ENCODE results near the gene PDZD2.
A peak's percentile ranks its signal among the peaks of the same experiment; 100 is the strongest.
"Not testable (repeated sequence)": the region's sequence is repeated elsewhere in the genome, so short reads cannot be mapped to it uniquely, and the experiment has no call there.

PDZD2 gene

GRCh38 chr5:31638748-31639418, at the start of gene PDZD2:
Gene PDZD2 (plus strand): TSS chr5:31639131.
- TF ChIP-seq CTCF (IDR thresholded peaks at IDR 0.05), result peak; percentile 35

GRCh38 chr5:31593665-31594064, 45.3 kb upstream of the PDZD2 start:
- no peak for TF ChIP-seq CTCF (IDR thresholded peaks at IDR 0.05)
- no peaks in the 10 kb centered on the region for H3K36me3 ChIP-seq (ENCODE audit: control insufficient read depth, insufficient read depth, low read length)
- no peaks in the 10 kb centered on the region for H3K27me3 ChIP-seq (ENCODE audit: control insufficient read depth, insufficient read depth, low read length)
- H3K4me3 ChIP-seq (ENCODE audit: low read depth, low read length), result no peak overlapping the region
- no peak overlapping the region for H2AFZ ChIP-seq
- H3K9me3 ChIP-seq (ENCODE audit: control insufficient read depth, low read length), result no peaks in the 10 kb centered on the region
- no peak overlapping the region for H3K9ac ChIP-seq
- H3K4me2 ChIP-seq (ENCODE audit: low read length), result no peak overlapping the region
- no peaks in the 10 kb centered on the region for H3K4me1 ChIP-seq
- no peaks in the 10 kb centered on the region for H3K79me2 ChIP-seq
- no peak overlapping the region for H3K27ac ChIP-seq

More at GRCh38 chr5:31638748-31639418, at the start of gene PDZD2:
- no peaks in the 10 kb centered on the region for H3K9me3 ChIP-seq (ENCODE audit: control insufficient read depth, low read length)
- H3K27me3 ChIP-seq (ENCODE audit: control insufficient read depth, insufficient read depth, low read length), result no peaks in the 10 kb centered on the region
- H3K4me1 ChIP-seq, result peaks cover 4% of the 10 kb centered on the region
- H3K79me2 ChIP-seq, result no peaks in the 10 kb centered on the region
- peak within 1 kb of the TSS; percentile 7 for H3K27ac ChIP-seq
- H3K4me3 ChIP-seq (ENCODE audit: low read depth, low read length), result peak within 1 kb of the TSS; percentile 64
- peak within 1 kb of the TSS; percentile 81 for H2AFZ ChIP-seq
- H3K9ac ChIP-seq, result no peak within 1 kb of the TSS
- H3K4me2 ChIP-seq (ENCODE audit: low read length), result peak within 1 kb of the TSS; percentile 93
- H3K36me3 ChIP-seq (ENCODE audit: control insufficient read depth, insufficient read depth, low read length), result no peaks in the 10 kb centered on the region

- Histone ChIP-seq H3K4me2 (ENCODE audit: low read length) (no peak overlapping the region), H3K4me3 (ENCODE audit: low read depth, low read length) (no peak overlapping the region), H3K9me3 (ENCODE audit: control insufficient read depth, low read length) (no peaks in the 10 kb centered on the region), H3K36me3 (ENCODE audit: control insufficient read depth, insufficient read depth, low read length) (no peaks in the 10 kb centered on the region), H3K4me1 (no peaks in the 10 kb centered on the region), H3K27ac (no peak overlapping the region), H3K27me3 (ENCODE audit: control insufficient read depth, insufficient read depth, low read length) (no peaks in the 10 kb centered on the region), H3K79me2 (no peaks in the 10 kb centered on the region), H3K9ac (no peak overlapping the region), H2AFZ (no peak overlapping the region)
- no peak for TF ChIP-seq CTCF (IDR thresholded peaks at IDR 0.05)
Measured at GRCh38 chr5:31596354-31596753, 42.6 kb upstream of the PDZD2 start.

- no peak for TF ChIP-seq CTCF (IDR thresholded peaks at IDR 0.05)
- Histone ChIP-seq H3K4me2 (ENCODE audit: low read length) (no peak overlapping the region), H3K27ac (no peak overlapping the region), H3K9me3 (ENCODE audit: control insufficient read depth, low read length) (no peaks in the 10 kb centered on the region), H3K79me2 (no peaks in the 10 kb centered on the region), H3K27me3 (ENCODE audit: control insufficient read depth, insufficient read depth, low read length) (no peaks in the 10 kb centered on the region), H3K4me3 (ENCODE audit: low read depth, low read length) (no peak overlapping the region), H3K9ac (no peak overlapping the region), H3K4me1 (no peaks in the 10 kb centered on the region), H2AFZ (no peak overlapping the region), H3K36me3 (ENCODE audit: control insufficient read depth, insufficient read depth, low read length) (no peaks in the 10 kb centered on the region)
Measured at GRCh38 chr5:31598640-31599611, 40.0 kb upstream of the PDZD2 start.

GRCh38 chr5:31602305-31602704, 36.6 kb upstream of the PDZD2 start:
- not testable (repeated sequence) for H3K27ac ChIP-seq; H3K79me2 ChIP-seq; H3K27me3 ChIP-seq (ENCODE audit: control insufficient read depth, insufficient read depth, low read length); H3K4me2 ChIP-seq (ENCODE audit: low read length); H3K4me3 ChIP-seq (ENCODE audit: low read depth, low read length); H3K4me1 ChIP-seq; H2AFZ ChIP-seq; H3K36me3 ChIP-seq (ENCODE audit: control insufficient read depth, insufficient read depth, low read length); H3K9me3 ChIP-seq (ENCODE audit: control insufficient read depth, low read length); H3K9ac ChIP-seq
